ENCODE results near the gene SLC37A3.

The SLC37A3 gene

DNA sequence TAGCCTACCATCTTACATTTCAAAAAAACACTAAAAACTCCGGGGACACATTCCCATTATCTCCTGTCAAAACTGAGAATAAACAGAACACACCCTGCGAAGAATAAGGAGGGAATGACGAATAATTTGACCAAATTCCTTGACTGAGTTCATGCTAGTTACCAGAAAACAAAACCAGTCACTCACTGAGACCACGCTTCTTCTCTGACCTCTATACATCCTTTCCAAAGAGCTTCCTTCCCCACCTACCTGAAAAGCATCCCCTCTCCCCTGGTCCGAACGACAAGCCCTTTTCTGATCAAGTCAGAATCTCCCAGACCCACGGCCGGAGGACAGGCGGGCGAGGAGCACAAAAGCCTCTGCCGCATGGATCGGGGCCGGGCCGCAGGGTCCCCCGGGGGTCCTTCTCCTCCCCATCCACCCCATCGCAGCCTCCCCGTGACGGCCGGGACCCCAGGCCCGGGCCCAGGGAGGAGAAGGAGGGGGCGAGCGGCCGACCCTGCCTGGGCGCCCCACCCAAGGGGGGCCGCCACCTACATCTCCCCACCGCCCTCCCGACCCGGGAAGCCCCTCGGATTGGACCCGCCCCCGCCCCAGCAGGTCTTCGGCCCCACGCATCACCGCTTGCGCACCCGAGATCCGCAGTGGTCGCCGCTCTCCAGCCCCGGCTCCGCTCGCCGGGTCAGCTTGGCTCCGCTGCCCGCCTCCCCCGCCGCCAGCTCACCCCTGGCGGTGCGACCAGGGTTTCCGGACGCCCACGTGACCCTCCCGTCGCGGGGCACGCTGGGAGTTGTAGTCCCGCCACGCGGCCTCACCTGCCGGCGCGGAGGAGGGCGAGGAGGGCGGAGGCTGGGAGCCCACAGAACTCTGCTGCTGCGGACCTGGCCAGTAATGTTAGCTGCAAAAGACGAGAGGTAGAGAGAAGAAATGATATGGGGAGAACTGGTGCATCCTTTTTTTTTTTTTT is at the start of gene SLC37A3:
SLC37A3 (minus strand) TSS at position 747 of the 967 bp plus-strand sequence. CDS start 16,004 bp downstream, outside the sequence.
- intact Hi-C loops (cut with DNase I; ENCODE audit: low total_unique reads), result loop anchor here (10.0 kb wide), 1 partner anchor 407 kb away; no protein-coding TSS in a partner anchor
- peak; percentile 78 to 90 for DNase-seq
- H3K4me1 ChIP-seq, result peaks cover 0 to 17% (median 7%) of the 10 kb centered on the region in 4 donors
- peak; percentile 22 to 30 for TF ChIP-seq CTCF (IDR thresholded peaks at IDR 0.05)
- H3K9me3 ChIP-seq, result no peaks in the 10 kb centered on the region
- peak within 1 kb of the TSS; percentile 88 to 95 for H3K27ac ChIP-seq
- H3K4me3 ChIP-seq, result peak within 1 kb of the TSS; percentile 85 to 99
- H3K27me3 ChIP-seq, result peaks cover 0 to 14% of the 10 kb centered on the region in 2 donors
- no peaks in the 10 kb centered on the region for H3K36me3 ChIP-seq

GRCh38 chr7:140447841-140448240 is 49.5 kb upstream of the SLC37A3 start:
- Histone ChIP-seq H3K9me3 (no peaks in the 10 kb centered on the region), H3K27ac (no peak overlapping the region), H3K4me3 (no peak overlapping the region), H3K27me3 (no peaks in the 10 kb centered on the region), H3K36me3 (peaks cover 0 to 11% (median 7%) of the 10 kb centered on the region in 3 donors), H3K4me1 (no peaks in the 10 kb centered on the region)
- intact Hi-C loops (cut with DNase I; ENCODE audit: low total_unique reads), result no loop called here
- no peak for TF ChIP-seq CTCF (IDR thresholded peaks at IDR 0.05)
- no peak for DNase-seq

GRCh38 chr7:140446467-140446866 is 48.1 kb upstream of the SLC37A3 start:
- Histone ChIP-seq H3K4me3 (no peak overlapping the region), H3K9me3 (no peaks in the 10 kb centered on the region), H3K36me3 (no peaks in the 10 kb centered on the region), H3K4me1 (no peaks in the 10 kb centered on the region), H3K27me3 (no peaks in the 10 kb centered on the region), H3K27ac (no peak overlapping the region)
- intact Hi-C loops (cut with DNase I; ENCODE audit: low total_unique reads), result no loop called here
- DNase-seq, result no peak
- no peak for TF ChIP-seq CTCF (IDR thresholded peaks at IDR 0.05)

- no peaks in the 10 kb centered on the region for H3K9me3 ChIP-seq
- H3K27ac ChIP-seq, result no peak overlapping the region
- no peak overlapping the region for H3K4me3 ChIP-seq
- no peaks in the 10 kb centered on the region for H3K27me3 ChIP-seq
- intact Hi-C loops (cut with DNase I; ENCODE audit: low total_unique reads), result no loop called here
- no peaks in the 10 kb centered on the region for H3K36me3 ChIP-seq
- TF ChIP-seq CTCF (IDR thresholded peaks at IDR 0.05), result no peak
- no peak for DNase-seq
- H3K4me1 ChIP-seq, result no peaks in the 10 kb centered on the region
Measured at GRCh38 chr7:140441519-140441918, 43.2 kb upstream of the SLC37A3 start.

GRCh38 chr7:140440593-140440992 is 42.3 kb upstream of the SLC37A3 start:
- no peaks in the 10 kb centered on the region for H3K27me3 ChIP-seq
- H3K36me3 ChIP-seq, result no peaks in the 10 kb centered on the region
- H3K4me3 ChIP-seq, result no peak overlapping the region
- H3K27ac ChIP-seq, result no peak overlapping the region
- no peak for DNase-seq
- TF ChIP-seq CTCF (IDR thresholded peaks at IDR 0.05), result no peak
- intact Hi-C loops (cut with DNase I; ENCODE audit: low total_unique reads), result no loop called here
- H3K4me1 ChIP-seq, result no peaks in the 10 kb centered on the region
- no peaks in the 10 kb centered on the region for H3K9me3 ChIP-seq

All from tibial artery (tissue), 4 donors.